GM12878 (cell line): ENCODE data around the gene GRPEL2.

ENCODE experiments used
- CHD2 ChIP-seq: IDR thresholded peaks from 2 replicates; pipeline ENCODE4 v1.6.1; 2011; ENCODE audit warnings: low read depth, low read length, improper control_type of control experiment, borderline replicate concordance
- EZH2 ChIP-seq: IDR thresholded peaks from 2 replicates; pipeline ENCODE4 v1.6.1; 2012; ENCODE audit warnings: low read depth, mild to moderate bottlenecking, control low read depth, inconsistent platforms, low read length, borderline replicate concordance; ENCODE audit not compliant: control insufficient read depth
- HDAC2 ChIP-seq: fragments of 200-600 bp; sonication (generic); IDR thresholded peaks from 2 replicates; pipeline ENCODE4 v1.6.1; 2017
- RBBP5 ChIP-seq: fragments of 200-600 bp; sonication (generic); conservative IDR thresholded peaks from 2 replicates; pipeline ENCODE4 v1.6.1; 2016
- SUZ12 ChIP-seq: fragments of 200-600 bp; sonication (generic); IDR thresholded peaks from one replicate; pipeline ENCODE4 v1.6.1; 2018; ENCODE audit warnings: antibody characterized with exemption, mild to moderate bottlenecking; ENCODE audit not compliant: unreplicated experiment
- TF ChIP-seq, protein P1 (sequence below), 3 experiments: IDR thresholded peaks in 2 of 3; conservative IDR thresholded peaks in 1 of 3; 2 replicates each; pipeline ENCODE4 v1.5.1; 2011; ENCODE audit warnings: low read depth in 3 of 3, low read length in 3 of 3, mild to moderate bottlenecking in 3 of 3, control low read depth in 2 of 3, moderate library complexity in 2 of 3, inconsistent platforms in 1 of 3, mixed read lengths in 1 of 3; ENCODE audit not compliant: control insufficient read depth in 2 of 3, insufficient read depth in 1 of 3; ENCODE audit errors: extremely low read depth in 1 of 3

DNA sequence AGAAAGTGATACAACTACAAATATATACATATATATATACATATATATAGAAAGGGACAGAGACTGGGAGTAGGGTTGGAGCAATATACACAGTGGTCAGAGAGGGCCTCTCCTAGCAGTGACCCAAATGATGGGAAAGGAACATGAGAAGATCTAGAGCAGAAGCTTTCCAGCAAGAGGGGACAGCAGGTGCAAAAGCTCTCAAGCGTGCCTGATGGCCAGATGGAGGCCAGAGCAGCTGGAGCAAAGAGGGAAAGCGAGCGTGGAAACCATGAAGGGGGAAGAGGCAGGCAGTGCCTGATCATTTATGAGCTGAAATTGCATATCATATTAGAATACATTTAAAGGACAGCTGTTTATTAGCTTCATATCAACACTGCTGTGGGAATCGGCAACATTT, 7.6 kb upstream of the GRPEL2 start:
- TF ChIP-seq, protein P1, sequence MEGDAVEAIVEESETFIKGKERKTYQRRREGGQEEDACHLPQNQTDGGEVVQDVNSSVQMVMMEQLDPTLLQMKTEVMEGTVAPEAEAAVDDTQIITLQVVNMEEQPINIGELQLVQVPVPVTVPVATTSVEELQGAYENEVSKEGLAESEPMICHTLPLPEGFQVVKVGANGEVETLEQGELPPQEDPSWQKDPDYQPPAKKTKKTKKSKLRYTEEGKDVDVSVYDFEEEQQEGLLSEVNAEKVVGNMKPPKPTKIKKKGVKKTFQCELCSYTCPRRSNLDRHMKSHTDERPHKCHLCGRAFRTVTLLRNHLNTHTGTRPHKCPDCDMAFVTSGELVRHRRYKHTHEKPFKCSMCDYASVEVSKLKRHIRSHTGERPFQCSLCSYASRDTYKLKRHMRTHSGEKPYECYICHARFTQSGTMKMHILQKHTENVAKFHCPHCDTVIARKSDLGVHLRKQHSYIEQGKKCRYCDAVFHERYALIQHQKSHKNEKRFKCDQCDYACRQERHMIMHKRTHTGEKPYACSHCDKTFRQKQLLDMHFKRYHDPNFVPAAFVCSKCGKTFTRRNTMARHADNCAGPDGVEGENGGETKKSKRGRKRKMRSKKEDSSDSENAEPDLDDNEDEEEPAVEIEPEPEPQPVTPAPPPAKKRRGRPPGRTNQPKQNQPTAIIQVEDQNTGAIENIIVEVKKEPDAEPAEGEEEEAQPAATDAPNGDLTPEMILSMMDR (IDR thresholded peaks at IDR 0.05 in 2 of 3, conservative IDR thresholded peaks at IDR 0.05 in 1 of 3; ENCODE audit: control insufficient read depth in 2 of 3, extremely low read depth in 1 of 3, insufficient read depth in 1 of 3, low read depth in 3 of 3, low read length in 3 of 3), result no peak
- TF ChIP-seq HDAC2 (no peak), RBBP5 (no peak), CHD2 (no peak), SUZ12 (no peak), EZH2 (no peak)
